ENCODE data around the gene NTMT1.

NTMT1 gene

GRCh38 chr9:129637673-129638439, 11.9 kb downstream of the NTMT1 start:
- no peak for DNase-seq

DNA sequence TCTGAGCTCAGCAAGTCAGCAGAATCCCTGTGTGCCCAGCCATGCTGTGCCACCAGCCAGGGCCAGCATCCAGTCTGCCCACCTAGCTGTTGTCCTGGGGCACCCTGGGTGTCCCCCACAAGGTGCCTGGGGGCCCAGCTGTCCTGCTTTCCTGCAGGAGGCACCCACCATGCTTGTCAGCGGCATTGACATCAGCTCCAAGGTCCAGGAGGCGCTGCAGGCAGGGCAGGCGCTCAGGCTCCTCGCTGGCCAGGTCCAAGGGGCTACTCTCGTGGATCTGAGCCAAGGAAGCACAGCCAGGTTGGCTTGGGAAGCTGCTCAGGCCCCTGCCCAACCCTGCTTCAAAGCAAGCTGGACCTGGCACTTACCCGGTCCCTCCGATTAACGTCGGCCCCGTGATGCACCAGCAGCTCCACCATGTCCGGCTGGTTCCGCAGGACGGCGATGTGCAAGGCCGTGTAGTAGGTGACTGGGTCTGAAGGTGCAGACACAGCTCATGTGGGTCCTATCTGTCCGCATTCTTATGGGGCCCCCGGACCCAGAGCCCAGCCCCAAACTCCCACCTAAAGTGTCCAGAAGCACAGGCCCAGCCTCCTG, 13.2 kb downstream of the NTMT1 start:
- DNase-seq: no peak

DNA sequence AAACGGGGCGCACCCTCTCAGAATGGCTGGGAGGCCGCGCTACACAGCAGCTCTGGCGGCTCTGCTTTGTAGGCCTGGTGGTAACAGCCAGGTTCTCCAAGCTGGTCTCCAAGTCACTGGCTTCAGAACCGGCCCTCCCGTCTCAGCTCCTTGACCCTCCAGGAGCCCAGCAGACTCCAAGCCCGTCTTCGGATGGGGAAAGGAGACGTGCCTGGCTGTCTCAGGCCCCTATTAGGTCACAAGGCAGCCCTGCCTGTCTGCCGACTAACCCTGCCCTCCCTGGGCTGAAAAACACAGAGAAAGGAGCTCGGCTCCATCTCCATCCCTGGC, 13.8 kb downstream of the NTMT1 start:
- no peak for DNase-seq

GRCh38 chr9:129640086-129640870, 14.3 kb downstream of the NTMT1 start:
- no peak for DNase-seq

DNA sequence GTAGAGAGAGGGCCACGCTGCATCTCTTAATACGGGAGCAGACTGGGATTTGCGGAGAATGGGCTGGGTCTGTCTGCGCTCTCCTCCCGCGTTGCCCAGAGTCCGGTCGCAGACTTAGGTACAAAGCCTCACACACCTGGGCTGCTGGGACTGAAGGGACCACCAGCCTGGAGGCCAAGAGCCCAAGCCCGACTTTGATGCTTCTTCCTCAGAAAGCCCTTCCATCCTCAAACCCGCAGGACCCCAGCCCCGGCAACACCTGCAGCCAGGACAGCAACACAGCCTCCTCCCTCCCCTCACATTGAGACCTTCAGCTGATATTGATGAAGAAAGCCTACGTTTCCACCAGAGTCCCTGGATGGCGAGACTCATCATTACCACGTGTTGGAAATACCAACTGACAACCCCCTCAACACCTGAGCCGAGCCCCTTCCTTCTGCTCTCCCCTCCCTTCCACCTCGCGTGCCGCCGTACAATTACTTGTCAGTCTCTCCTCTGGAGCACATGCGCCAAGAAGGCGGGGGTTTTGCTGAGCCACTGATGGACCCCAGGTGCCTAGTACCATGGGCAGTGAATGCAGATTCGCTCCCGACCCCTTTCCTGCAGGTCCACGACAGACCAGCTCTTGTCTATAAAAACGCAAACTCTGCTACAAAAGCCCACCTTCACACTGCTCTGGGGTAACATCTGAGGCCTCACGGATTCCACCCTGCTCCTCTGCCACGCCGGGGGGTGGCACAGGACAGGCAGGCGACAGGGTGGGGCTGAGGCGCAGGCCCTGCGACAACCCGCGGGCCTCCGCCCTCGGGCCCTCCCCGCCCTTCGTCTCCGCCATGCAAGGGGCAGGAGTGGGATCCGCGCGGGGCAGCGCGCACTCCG, 15.1 kb downstream of the NTMT1 start:
- DNase-seq: no peak

GRCh38 chr9:129641750-129642585, 16.0 kb downstream of the NTMT1 start, which contains the start of gene ASB6:
TSS of gene ASB6 (minus strand) at chr9:129642151. CDS start at chr9:129641999, 152 bp downstream.
- DNase-seq: peak; percentile 87

- no peak for DNase-seq
Measured at GRCh38 chr9:129643706-129644105, 17.7 kb downstream of the NTMT1 start.

- no peak for DNase-seq
Measured at GRCh38 chr9:129644365-129644764, 18.4 kb downstream of the NTMT1 start.

DNA sequence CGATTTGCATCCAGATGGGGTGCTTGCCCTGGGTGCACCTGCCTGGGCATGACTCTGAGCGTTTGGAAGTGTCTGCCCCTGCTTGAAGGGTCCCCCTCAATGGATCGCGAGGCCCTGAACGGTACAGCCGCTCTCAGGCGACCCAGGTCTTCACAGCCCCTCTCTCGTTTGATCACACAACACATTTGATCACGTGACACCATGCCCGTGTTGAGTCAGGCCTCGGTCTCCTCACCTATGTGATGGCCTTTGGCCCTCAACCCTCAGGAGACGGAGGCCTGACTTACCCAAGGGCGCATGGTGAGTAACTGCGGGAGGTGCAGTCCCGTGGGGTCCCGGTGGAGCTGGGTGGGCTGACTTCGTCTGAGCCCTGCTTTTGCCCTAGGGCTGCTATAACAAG, 18.9 kb downstream of the NTMT1 start:
- DNase-seq: no peak

- DNase-seq: no peak
Measured at GRCh38 chr9:129646252-129646651, 20.3 kb downstream of the NTMT1 start.

DNA sequence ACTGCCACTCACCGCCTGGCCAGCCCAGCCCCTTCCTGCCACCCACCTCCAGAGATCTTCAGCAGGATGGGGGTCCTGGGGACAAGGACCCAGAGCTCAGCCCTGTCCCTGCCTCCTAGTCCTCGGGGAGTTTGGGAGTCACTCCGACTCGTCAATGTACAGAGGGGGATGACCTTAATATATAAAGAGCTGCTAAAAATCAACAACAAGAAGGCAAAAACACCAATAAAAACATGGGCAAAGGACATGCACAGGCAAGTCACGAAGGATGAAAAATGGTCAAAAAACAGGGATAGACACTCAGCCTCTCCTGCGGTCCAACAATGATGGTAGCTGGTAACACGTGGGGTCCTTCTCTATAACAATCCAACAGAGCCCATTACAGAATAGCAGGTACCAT, 20.7 kb downstream of the NTMT1 start:
- no peak for DNase-seq

DNA sequence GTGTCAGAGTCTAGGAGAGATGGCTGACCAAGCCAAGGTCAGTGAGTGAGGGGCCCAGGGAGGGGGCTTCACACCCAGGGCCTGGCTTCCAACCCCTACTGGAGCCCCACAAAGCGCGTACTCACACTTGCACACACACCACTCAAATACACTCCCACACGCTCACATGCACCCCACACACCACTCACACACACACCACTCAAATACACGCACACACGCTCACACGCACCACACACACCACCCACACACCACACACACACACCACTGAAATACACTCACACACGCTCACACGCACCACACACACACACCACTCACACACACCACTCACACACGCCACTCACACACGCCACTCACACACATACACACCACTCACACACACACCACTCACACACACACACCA, 21.7 kb downstream of the NTMT1 start:
- no peak for DNase-seq

- DNase-seq: no peak
Measured at GRCh38 chr9:129648092-129648763, 22.3 kb downstream of the NTMT1 start.

GRCh38 chr9:129648764-129649115, 22.8 kb downstream of the NTMT1 start:
- no peak for DNase-seq

GRCh38 chr9:129649726-129650679, 24.0 kb downstream of the NTMT1 start:
- no peak for DNase-seq

DNA sequence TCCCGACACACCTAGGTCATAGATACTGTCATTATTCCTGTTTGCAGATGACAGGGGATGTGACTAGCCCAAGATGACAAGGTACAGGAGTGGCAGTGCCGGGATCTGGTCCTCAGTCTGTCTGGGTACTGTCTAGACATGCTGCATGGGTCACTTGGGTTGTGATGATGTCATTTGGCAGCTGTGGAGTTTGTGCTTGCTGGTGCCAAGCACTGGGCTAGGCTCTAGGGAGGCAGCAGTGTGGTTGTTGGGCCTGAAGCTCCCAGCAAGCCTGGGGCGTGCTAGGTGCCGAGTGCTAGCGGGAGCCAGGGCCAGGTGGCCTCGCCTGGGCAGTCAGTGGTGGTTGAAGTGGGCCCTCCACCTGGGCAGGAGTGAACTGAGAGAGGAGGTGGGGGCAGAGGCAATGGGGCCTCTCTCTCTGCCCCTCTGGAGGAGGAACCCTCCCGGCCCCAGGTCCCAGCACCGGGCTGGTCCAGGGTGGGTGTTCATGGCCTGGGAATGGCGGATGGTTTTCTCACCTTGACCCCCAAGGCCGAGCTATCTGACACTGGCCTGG, 24.8 kb downstream of the NTMT1 start:
- DNase-seq: no peak

- no peak for DNase-seq
Measured at GRCh38 chr9:129653823-129654553, 28.0 kb downstream of the NTMT1 start.

GRCh38 chr9:129654554-129655040, 28.6 kb downstream of the NTMT1 start:
- no peak for DNase-seq

DNA sequence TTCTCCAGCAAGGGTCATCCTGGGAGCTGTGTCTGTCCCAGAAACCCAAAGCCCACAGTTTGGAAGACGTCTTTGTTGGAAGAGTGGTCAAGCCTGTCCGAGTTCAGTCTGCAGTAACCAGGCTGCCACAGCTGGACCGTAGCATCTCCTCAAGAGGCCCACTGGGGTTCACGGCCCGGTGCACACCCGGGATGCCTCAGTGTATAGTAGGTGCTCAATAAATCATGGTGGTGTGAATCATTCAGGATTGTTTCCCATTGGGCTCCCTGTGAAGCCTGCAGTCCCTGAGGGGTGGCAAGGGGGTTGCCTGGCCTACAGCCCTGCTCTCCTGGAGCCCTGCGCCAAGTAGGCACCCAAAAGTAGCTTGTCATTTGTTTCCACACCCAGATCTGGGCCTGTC, 29.2 kb downstream of the NTMT1 start:
- DNase-seq: no peak

Measured in NCI-H510A treated with DMSO at 0.1 percent for 48 hours (cell line).